Activated naive CD8-positive, alpha-beta T cell treated with anti-CD3 and anti-CD28 coated beads, Interleukin-2, amount 50 U/mL, for 16 hours (primary cell): ENCODE results near the gene BEST1.

ENCODE experiments used
- DNase-seq: peaks from one replicate; pipeline ENCODE4 v3.0.0-alpha.2; 2020; ENCODE audit warnings: low read depth, low spot score

The BEST1 gene

DNA sequence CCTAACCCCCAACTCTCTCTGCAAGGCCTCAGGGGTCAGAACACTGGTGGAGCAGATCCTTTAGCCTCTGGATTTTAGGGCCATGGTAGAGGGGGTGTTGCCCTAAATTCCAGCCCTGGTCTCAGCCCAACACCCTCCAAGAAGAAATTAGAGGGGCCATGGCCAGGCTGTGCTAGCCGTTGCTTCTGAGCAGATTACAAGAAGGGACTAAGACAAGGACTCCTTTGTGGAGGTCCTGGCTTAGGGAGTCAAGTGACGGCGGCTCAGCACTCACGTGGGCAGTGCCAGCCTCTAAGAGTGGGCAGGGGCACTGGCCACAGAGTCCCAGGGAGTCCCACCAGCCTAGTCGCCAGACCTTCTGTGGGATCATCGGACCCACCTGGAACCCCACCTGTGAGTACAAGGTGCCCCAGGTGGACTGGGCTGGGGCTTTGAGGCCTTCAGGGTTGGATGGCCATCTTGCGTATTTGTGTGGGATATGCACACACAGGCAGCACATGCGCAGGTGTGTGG, at the start of gene BEST1:
Gene BEST1 (plus strand): TSS at position 317 of the 513 bp plus-strand sequence. CDS start 1,456 bp downstream, outside the sequence.
- DNase-seq: no peak

GRCh38 chr11:61901397-61901796, 48.8 kb upstream of the BEST1 start:
- no peak for DNase-seq

GRCh38 chr11:61902313-61902712, 47.8 kb upstream of the BEST1 start:
- no peak for DNase-seq

DNA sequence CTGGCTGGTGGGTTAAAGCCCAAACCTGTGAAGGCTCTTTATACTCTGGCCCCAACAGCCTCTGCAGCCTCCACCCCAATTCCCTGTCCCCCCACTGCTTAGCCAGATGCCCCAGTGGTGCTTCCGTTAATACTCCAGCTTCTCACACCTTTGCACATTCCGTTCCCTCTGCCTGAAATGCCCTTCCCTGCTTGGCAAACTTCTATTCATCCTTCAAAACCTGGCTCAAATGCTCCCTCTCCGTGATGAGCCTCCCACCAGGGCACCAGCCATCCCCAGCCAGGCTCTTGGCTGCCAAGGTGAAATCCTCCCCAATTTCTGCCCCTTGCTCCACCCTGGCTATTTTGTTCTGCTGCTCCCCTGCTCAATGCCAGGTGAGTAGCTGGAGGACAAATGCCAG, 46.3 kb upstream of the BEST1 start:
- DNase-seq: no peak

DNA sequence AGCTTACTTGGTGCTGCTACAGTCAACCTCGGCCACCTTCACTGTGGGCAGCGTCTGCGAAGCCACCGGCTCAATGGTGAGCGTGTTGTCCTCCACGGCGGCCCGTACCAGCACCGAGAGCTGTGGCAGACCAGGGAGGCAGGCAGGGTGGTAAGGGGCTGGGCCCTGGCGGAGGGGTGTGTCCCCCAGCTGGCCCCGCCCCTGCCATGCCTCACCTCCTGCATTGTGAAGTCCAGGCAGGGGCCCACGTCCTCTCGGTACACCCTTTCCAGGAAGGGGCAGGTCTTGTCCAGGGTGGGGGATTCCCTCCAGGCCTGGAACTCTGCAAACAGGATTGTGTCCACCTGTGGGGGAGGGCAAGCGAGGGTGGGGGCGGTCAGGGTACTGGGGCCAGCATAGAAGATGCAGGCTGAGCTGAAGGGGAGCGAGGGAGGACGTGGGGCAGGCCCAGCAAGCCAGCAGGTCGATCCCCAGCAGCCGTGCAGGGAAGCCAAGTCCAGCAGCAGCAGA, 45.6 kb upstream of the BEST1 start:
- DNase-seq: no peak

DNA sequence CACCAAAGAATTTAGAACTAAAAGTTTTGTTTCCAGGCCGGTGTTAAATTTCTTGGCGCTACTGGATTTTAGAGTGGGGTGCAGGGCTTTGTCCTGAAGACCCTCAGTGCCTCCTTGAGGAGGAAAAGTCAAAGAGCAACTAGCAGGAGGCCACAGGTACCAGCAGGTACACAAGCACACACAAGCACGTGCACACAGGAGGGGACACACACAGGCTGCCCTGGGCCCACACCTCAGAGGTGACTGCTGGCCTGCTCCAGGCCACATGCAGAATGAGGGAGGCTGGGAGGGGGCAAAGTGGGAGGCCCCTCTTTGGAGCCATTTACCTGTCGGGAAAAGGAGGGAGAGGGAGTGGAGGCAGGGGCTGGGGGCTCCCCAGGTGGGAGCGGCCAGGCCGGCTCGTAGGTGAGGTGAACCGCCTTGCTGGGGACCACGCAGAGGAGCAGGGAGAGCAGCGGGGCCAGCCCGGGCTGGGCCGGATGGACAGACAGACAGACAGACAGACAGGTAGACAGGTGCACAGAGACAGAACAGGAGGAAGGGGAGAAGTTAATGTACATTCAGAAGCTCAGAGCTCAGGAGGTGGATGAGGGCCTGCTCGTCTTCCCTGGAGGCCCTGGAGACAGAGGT, 45.0 kb upstream of the BEST1 start:
- DNase-seq: no peak

DNA sequence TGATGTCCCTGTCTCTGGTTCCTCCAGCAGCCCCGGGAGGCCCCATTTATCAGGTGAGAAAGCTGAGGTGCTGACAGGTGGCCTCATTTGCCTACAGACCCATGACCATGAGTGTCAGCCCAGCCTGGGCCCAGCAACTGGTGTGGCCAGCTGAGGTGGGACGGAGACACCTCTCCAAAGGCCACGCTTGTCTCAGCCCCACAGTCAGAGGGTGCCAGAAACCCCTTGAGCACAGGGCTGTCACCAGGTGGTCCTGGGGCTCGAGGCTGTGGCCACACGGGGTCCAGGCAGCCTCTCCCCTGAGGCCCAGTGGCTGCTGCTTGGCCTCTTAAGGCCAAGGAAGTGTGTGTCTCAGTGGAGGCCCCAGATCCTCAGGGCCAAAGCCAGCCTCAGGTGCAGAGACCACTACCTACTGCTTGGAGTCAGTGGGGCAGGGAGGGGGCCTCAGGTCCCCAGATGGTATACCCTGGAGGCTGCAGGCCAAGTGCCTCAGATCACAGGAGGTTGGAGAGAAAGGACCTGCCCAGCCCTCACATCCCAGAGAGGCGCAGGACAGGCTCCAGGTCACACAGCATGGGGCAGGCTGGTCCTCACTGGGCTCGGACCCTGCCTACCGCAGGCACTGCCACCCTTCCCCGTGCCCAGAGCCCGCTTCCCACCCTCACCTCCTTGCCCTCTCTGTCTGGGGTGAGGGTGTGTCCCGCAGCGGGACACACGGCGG, 44.2 kb upstream of the BEST1 start:
- no peak for DNase-seq

- DNase-seq: no peak
Observed at GRCh38 chr11:61906522-61906909, 43.6 kb upstream of the BEST1 start.

- no peak for DNase-seq
Observed at GRCh38 chr11:61907282-61907681, 42.9 kb upstream of the BEST1 start.

DNA sequence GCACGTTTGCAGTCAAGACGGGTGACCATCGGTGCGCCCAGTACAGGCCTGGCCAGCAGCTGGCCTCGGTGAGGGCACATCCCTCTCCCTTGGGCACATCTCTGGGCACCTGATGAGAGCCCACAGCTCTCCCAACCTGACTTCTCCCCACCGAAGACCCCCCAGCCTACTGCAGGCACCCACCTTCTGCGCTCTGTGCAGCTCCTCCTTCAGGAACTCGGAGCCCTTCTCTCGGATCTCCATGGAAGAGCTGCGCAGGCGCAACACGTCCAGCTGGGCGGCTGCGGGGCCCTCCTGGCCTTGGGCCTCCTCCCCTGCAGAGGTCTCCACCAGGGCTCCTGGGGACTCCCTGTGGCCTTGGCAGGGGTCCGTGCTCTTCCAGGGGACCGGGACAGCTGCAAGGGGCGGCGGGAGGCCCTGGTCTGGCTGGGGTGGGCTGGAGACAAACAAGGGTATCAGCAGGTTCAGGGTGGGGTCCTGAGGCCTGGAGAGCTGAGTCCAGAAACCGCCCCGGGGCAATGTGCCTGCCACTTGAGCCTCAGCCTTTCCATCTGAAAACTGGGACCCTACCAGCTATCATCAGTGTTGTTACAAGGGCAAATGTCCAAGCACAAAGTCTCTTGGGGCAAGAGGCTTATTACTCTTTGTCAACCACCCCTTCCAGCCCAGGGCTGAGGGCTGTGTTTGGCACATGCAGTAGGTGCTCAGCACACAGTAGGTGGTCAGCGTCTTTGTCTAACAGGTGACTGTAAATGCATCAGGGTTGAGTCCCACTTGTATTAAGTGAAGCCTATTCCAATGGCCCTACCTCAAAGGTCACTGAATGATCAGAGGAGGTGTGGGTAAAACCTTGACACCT, 42.1 kb upstream of the BEST1 start:
- no peak for DNase-seq

GRCh38 chr11:61908730-61909316, 41.3 kb upstream of the BEST1 start:
- DNase-seq: no peak

DNA sequence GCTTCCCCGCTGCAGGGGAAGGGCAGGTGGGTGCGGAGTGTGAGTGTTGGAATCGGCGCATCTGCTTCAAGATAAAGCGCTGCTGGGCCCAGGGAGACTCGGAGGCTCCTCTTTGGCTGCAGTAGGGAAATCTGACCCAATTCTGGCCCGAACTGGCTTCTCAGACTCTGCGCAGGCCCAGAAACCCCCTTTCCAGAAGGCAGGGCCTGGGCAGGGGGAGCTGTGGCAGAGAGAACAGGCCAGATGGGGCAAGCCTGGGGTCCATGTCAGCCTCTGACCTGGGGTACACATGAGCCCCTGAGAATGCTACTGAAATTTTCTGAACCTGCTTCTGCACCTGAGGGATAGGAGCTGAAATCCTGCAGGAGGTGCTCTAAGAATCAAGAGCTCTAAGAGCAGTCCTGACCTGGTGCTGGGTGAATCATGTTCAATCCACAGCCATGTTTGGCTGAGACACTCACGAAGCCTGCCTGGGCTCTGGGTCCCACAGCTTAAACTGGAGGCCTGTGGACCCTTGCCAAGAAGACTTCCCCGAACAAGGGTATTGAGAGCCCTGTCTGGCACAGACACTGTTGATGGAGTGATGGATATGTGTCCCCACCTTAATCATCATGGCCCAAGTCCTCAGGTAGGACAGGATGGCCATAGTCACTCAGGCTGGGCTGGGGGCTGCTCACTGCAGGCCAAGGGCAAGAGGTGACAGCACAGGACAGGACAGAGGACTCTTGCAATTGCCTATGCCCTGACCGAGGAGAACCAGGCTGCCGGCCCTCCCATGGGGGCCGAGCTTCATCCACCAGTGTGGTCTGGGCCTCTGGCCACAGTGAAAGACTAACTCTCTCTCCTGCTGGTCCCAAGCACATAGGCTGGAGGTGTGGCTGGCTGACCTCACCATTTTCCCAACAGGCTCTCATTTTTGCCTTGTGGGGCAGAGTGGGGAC, 39.7 kb upstream of the BEST1 start:
- no peak for DNase-seq

GRCh38 chr11:61911128-61911700, 38.9 kb upstream of the BEST1 start:
- DNase-seq: no peak

DNA sequence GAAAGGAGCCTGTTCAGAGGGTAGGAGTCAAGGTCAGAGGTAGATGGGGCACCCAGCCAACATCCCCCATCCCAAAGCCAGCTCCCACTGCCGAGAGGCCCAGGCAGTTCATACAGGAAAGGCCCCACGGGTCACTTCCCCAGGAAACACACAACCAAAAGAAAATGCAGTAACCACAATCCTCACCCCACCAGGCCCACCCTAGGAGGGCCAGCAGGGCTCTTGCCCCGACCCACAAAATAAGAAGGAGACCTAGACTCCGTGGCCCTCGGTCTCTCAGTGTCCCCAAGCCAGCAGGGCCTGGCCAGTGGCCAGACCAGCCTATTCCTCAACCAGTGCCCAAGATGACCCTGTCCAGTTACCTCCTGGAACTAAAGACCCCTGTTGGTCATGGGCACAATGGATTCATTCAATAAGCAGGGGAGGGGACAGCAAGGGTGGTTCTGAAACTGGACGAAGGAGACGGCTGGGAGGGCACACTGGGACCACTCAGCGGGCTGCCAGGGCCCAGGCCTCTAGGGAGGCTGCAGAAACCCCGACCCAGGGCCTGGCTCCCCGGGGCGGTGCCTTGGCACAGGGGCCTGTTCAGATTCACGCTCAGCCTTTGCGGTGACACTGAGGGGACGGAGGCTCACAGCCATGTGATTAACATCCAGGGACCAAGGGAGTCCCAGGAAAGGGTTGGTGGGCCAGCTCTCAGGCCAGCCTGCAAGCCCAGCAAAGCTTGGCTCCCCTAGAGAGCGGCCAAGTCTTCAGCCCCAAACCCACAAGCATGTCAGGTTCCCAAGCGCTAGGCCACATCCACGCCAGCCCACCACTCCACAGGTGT, 38.2 kb upstream of the BEST1 start:
- DNase-seq: no peak

- DNase-seq: no peak
Observed at GRCh38 chr11:61912530-61912898, 37.6 kb upstream of the BEST1 start.

DNA sequence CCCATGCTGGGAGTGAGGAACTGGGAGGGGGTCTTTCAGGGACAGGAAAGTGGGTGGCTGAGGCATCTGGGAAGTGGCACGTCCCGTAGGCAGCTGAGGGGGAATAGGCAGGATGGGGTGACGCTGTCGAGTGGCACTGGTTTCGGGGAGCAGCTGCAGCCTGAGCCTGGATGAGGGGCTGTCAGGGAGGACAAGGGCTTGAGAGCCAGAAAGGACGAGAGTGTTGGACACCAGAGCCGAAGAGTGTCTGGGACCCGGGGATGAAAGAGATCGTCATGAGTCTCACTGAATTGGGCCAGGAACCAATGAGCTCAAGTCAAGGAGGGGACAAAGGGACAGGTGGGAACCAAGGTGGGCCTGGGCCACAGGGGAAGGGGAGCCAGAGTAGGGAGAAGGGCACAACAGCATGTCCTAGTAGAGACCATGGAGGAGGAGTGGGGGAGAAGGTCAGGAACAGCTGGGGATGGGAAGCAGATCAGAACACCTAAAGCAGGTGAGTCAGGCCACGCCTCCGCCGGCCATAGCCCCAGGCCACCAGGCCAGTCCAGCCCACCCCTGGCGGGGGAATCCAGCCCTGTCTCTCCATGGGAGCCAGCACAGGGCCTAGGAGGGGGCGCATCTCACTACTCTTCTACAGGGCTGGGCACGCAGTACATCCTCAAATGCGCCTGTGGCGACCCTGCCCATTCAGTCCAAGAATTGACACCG, 37.0 kb upstream of the BEST1 start:
- no peak for DNase-seq

GRCh38 chr11:61913699-61914395, 36.3 kb upstream of the BEST1 start:
- no peak for DNase-seq
